Heart left ventricle (tissue), 13 donors: Measurements from ENCODE around the gene ADAM15.

Experiments used
- CTCF ChIP-seq, 12 donors: fragments of 200-600 bp; sonication (generic) in 4 of 12; IDR thresholded peaks; one replicate each; pipeline versions ENCODE4 v1.5.0 to v1.8.0; 2018 to 2022; ENCODE audit warnings: antibody characterized with exemption in 12 of 12, mild to moderate bottlenecking in 5 of 12
- POLR2A ChIP-seq, 2 donors: fragments of 450-650 bp; IDR thresholded peaks; one replicate each; pipeline ENCODE4 v1.6.1; 2017; ENCODE audit warnings: antibody characterized with exemption in 2 of 2, mild to moderate bottlenecking in 2 of 2, moderate library complexity in 2 of 2
- donor health status: ischemic (EF 13 %, LVEDD 7.1; RV severe dilation, severe dysfunction).
- donor health status: DM: no; HTN: yes; CAD: no.
- donor health status: DM: no; HTN: no; CAD: no.
- donor health status: ischemic (EF 25% LVEDD 6.9; RV normal size, moderate dysfunction).
- donor health status: ischemic (EF 25% LVEDD 5.7; RV mildly dilated, moderate dysfunction).
- donor health status: ischemic (EF 35%, LVEDD 5.7; RV mildly dilated, moderate dysfunction).
- donor health status: nonischemic (EF 11% LVEDD 7.7; RV severe dilation, severe dysfunction).
- donor health status: DM: yes; HTN: yes; CAD: no.
- donor health status: PGD.
- donor health status: ischemic (EF 29% LVEDD 5.4; RV normal size, mild dysfunction).
- donor health status: nonischemic (EF 23%, LVEDD 6.1; RV moderate dilation, normal function).

- TF ChIP-seq CTCF (IDR thresholded peaks at IDR 0.05): no peak
- no peak for TF ChIP-seq POLR2A (IDR thresholded peaks at IDR 0.05)
These were observed 40.8 kb upstream of the ADAM15 start for GRCh38 chr1:155010211-155010918.
